Myocyte (in vitro differentiated cells): Measurements from ENCODE around the gene IL6R. TPM values are rescaled to one million over a fixed set of nuclear protein-coding genes. Genes with fewer than 3 reads are reported as not detected.
"Not testable (repeated sequence)": the region's sequence is repeated elsewhere in the genome, so short reads cannot be mapped to it uniquely, and the experiment has no call there.

Experiments used
- DNase-seq: peaks from one replicate; pipeline ENCODE4 v3.0.0-alpha.2; 2012; ENCODE audit warnings: low read depth
- total RNA-seq: library from RNA; depleted of rRNA; stranded (reverse); fragments of >200 nt; gene quantifications from 2 replicates; pipeline ENCODE4 v1.2.3, GENCODE V29; 2014

Gene IL6R
- total RNA-seq, 1 donor from 2014 or later: 5.4 TPM

- no peak for DNase-seq
Measured at GRCh38 chr1:154406572-154406879, 1.4 kb downstream of the IL6R start.

DNA sequence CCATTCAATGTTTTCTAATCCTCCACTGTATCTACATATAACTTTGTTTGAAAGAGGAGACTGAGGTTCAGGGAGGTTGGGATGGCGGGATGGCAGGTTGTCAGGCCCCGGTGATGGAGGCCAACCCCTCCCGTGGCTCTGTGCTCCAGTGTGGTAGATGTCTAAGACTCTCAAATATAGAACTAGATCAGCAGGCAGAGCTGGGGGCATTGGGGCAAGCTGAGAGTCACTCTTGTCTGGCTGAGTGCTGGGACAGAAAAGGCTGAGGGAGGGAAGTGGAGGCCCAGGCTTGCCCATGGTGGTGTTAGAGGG lies 1.7 kb downstream of the IL6R start:
- peak; percentile 49 for DNase-seq

GRCh38 chr1:154407198-154408091 lies 2.3 kb downstream of the IL6R start:
- peak; percentile 37 for DNase-seq

DNA sequence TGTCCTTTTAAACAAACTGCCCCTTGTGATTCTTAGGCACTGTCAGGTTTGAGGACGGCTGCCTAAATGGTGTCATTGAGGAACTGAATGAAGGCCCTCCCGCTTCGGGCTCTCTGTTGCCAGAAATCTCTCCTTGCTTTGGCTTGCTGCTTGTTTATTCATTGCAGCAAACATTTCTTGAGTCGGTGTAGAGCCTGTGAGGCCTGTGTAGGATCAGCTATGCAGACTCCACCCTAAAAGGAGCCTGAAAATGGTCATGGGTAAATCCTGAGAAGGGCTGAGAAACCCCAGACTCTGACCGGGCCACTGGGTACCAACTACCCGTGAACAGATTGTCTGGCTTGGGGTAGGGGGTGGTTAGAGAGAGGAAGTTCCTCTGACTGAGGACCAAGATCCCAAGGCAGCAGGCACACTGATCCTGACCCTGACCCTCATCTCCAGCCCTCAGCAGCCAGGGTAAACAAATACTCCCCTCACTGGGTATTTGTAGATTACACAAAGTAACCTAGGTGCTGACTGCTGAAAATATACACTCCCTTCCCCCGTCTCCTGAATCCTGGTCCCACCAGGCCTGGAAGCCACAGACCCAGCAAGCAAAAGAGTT lies 3.1 kb downstream of the IL6R start:
- DNase-seq: no peak

GRCh38 chr1:154410185-154410827 lies 5.2 kb downstream of the IL6R start:
- no peak for DNase-seq

- no peak for DNase-seq
Measured at GRCh38 chr1:154411525-154411924, 6.4 kb downstream of the IL6R start.

DNA sequence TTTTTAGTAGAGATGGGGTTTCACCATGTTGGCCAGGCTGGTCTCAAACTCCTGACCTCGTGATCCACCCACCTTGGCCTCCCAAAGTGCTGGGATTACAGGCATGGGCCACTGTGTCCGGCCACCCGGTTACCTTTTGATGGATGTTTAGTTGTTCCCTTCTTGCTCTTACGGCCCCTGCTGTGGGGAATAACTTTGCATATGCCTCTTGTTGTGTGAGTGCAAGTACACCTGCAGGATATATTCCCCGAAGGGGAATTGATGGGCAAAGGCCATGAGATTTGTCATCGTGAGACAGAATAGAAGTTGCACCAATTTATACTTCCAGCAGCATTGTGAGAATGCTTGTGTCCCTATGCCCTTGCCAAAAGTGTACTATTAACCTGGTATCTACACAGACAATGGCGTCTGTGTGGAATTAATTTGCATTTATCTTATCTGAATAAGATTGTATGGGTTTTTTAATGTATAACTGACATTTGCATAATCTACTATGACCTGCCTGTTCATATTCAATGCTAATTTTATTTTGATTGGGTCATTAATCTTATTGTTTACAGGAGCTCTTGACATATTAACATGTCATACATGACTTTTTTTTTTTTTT lies 8.1 kb downstream of the IL6R start:
- DNase-seq: no peak

DNA sequence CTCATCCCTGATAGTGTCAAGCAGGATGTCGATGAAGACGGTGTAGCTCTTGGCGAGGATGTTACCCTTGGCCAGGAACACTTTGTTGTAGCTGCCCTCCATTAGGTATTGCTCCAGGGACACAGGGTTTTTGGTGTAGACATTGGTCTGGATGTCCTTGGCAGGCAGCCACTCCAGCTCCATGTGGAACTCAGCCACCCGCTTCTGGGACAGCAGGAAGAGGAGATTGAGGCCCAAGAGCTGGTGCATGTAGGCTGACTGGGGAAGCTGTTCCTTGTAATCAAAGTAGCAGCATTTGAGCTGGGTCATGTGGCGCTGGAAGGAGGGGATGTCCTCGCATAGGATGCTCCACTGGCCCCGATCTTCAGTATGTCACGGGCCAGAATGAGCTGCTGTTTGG lies 9.5 kb downstream of the IL6R start:
- no peak for DNase-seq

GRCh38 chr1:154416471-154417337 lies 11.6 kb downstream of the IL6R start:
- no peak for DNase-seq

DNA sequence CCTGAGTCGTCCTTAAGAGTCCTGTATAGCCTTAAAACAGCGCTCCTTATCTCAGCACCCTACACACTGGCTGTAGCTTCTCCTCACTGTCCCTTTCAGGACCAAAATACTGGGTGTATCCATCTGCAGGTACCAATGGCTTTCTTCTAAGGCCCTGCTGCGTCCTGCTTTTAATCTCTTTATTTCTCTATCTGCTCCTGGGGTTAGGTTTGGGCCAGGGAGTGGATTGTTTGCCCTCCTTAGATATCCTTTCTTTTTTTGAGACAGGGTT lies 12.1 kb downstream of the IL6R start:
- DNase-seq: no peak

DNA sequence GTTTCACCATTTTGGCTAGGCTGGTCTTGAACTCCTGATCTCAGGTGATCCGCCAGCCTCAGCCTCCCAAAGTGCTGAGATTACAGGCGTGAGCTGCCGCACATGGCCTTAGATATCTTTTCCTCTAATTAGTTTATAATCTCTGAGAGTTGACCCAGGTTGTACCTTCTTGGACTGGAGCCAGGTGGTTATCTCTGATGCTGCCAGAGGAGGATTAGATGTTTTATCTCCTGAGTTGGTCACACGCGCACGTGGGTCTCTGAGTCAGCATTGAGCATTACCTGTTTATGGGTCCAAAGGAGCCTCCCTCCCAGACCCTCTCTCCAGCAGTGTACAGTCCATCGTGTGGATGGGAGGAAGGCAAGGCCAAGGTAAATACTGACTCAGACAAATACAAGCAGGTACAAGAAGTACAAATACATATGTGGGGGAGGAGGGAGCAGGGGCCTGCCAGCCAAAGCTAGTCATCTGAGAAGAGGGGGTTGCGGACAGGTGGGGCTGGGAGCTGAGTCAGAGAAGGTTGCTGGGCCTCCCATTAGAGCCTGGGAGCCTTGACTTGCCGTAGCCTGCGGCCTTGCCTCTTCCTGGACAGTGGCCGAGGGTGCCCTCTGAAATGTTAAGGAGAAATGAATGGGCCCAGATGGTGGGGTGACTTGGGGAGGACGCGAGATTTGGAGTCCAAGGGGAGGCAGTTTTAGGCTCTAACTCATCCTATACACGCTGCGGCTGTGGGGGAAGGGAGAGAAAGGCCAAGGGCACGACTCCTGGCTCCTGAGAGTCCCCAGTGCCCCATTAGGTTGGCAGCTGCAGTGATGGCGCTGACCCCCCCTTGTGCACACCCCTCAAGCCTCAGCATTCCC lies 13.1 kb downstream of the IL6R start:
- no peak for DNase-seq

GRCh38 chr1:154418923-154419619 lies 13.9 kb downstream of the IL6R start:
- no peak for DNase-seq

DNA sequence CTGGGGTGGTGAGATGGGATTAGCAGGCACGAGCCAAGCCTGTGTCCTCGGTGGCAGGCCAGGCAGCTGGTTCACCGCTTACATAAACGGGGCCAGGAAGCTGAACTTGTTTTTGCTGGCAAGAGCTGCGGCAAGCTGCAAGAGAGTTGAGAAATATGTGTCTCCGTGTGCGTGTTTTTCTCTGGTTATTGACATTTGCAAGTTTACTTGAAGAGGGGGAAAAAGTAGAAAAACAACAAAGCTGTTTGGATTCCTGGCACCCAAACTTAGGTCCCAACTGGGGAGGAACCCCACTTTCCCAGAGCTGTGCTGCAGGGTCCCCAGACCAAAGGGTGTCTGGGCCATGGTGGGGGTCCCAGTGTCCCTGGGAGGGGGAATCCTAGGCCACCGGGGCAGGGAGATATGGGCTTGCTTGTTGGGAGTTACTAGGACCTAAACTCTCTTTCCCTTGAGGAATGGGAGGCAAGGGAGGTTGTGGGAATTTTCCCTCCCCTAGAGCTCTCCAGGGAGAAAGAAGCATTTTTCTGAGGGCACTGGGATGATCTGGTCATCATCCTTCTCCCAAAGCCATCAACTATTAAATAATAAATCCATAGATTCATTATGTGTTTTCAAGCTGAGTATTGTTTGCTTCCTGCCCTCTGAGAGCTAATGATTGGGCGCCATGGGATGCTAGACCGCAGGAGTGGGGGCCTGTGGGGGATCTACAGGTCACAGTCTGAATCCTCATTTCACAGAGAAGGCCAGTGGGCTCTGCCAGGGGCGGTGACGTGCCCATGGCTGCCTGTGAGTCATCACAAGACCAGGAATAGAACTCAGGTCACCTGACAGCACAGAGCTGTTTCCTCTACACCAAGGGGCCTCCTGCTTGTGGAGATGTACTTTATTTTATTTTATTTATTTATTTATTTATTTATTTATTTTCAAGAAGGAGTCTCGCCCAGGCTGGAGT lies 14.8 kb downstream of the IL6R start:
- peak; percentile 88 for DNase-seq

DNA sequence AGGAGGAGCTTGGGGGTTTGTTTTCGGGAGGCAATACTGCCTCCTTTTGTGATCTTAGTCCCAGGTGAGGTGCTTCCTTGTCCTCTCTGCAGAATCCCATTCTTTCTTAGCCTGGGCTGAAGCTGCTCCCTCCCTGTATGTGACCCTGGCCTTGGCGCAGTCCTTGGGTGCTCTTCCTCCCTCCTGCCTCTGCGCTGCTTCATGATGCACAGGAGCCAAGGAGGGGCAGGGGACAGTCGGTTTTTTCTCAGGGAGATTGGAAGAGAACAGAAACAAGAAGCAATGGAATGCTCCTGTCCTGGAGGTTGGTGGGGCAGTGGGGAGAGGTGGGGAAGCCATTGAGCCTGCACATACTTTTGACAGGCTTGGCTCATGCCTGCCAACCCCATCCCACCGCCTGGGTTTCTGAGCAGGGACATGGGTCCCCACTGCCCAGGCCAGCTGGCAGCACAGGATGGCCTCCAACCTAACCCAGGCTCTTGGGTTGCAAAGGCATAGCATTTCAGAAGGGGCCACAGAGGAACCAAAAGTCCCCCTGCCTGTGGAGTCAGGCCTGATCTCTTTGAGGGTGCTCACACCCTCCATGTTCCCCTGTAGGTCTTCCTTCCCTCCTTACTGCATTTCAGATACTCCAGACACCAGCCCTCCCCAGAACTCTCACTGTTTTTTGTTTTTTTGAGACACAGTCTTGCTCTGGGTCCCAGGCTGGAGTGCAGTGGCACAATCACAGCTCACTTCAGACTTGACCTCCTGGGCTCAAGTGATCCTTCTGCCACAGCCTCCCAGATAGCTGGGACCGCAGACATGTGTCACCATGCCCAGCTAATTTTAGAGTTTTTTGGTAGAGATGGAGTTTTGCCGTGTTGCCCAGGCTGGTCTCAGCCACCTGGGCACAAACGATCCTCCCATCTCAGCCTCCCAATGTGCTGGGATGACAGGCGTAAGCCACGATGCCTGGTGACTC lies 16.1 kb downstream of the IL6R start:
- no peak for DNase-seq

- DNase-seq: not testable (repeated sequence)
Measured at GRCh38 chr1:154422049-154422448, 16.9 kb downstream of the IL6R start.

GRCh38 chr1:154422521-154422920 lies 17.4 kb downstream of the IL6R start:
- no peak for DNase-seq

DNA sequence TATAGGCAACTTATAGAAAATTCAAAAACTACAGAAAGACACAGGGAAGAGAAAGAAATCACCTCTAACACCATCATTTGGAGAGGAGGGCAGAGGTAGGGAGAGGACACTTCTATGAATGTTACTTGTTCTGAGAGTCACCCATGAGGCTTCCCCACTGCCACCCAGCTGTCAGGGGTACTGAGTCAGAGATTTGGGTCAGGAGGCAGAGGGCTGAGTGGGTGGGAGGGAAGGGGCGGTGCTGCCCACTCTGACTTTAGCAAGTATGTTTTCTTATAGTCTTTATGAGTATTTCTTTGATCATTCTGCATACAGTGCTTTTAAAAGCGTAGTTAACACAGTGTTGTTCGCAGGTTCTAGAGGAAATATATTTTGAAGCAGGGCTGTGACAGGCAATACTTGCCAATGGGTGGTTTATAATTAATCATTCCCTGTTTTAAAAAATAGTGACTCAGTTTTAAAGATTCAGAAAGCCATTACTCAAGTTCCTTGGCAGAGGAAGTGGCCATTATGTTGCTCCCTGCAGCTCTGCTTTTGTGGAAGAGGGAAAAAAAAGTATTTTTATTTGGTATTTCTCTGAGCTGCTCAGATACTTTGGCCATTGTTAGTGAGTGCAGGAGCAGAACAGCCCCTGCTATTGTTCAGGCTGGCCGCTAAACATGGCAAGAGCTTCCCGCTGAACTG lies 18.3 kb downstream of the IL6R start:
- no peak for DNase-seq
